ENCODE data around the gene PTPRT.

DNA sequence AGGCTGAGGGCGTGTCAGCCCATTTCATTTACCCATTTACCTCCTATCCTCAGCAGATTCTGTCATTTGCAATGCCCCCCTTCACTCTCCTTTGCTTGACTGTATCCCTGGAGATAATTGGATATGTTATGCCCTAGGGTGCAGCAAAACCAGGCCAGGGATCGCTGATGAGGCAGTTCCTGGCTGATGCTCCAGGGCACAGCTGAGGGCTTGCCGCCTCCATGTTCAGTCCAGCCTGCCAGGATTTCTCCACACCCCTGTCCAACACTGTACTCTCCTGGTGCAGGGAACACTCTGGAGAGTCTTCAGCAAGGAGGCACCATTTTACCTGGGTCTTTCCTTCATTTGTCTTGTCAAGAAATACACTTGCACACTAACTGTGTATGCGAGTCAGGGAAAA, 1039.5 kb downstream of the PTPRT start:
- TF ChIP-seq ZNF248 (tag by site-specific recombination; IDR thresholded peaks at IDR 0.05) (no peak), CTCF (tag by site-specific recombination; IDR thresholded peaks at IDR 0.05) (no peak), ZNF174 (tag by site-specific recombination; IDR thresholded peaks at IDR 0.05) (no peak), HOXA7 (CRISPR knock-in tag; IDR thresholded peaks at IDR 0.05; ENCODE audit: borderline replicate concordance) (no peak), REST (tag by site-specific recombination; IDR thresholded peaks at IDR 0.05) (no peak), ZEB2 (tag by site-specific recombination; IDR thresholded peaks at IDR 0.05) (no peak)
